T-helper 2 cell treated with Interferon-gamma antibody and Interleukin-4, amounts not matched to agents 100 ng/mL and 5 ng/mL, for 36 hours (primary cell): ENCODE measurements around the gene ARHGEF25. TPM values are rescaled to one million over a fixed set of nuclear protein-coding genes. Genes with fewer than 3 reads are reported as not detected.

Experiments
- intact Hi-C: fragments of 100-400 bp; cut with micrococcal nuclease; formaldehyde crosslinking; loops from one replicate; pipeline ENCODE4 v1.15.1; 2023
- total RNA-seq: library from RNA; stranded (reverse); gene quantifications from 2 replicates; pipeline ENCODE4 v1.2.3, GENCODE V29; 2022

The ARHGEF25 gene
- total RNA-seq, 1 donor from 2014 or later: 1.0 TPM

DNA sequence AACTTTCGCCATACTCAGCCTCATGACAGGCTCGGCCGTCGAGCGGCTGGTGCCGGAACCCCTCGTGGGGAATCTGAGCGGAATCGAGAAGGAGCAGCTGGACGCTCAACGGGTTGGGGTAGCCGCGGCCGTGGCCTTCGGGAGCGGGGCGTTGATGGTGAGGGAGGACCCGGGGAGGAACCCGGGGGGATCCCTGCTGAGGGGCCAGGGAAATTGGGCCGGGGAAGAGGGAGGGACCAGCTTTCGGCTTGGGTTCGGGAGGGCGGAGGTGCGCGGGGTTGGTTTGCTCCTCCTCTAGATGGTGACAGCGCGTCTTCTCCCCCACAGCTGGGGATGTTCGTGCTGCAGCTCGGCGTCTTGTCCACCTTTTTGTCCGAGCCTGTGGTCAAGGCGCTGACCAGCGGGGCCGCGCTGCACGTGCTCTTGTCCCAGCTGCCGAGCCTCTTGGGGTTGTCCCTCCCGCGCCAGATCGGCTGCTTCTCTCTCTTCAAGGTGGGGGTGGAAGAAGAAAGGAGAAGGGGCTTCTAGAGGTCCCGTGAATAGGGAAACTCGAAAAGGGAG lies 9.8 kb downstream of the ARHGEF25 start:
- intact Hi-C loops: loop anchor here (1.0 to 5.0 kb wide), 5 partner anchors 38 to 159 kb away; partner anchors contain the start of genes ARHGAP9 and DCTN2

DNA sequence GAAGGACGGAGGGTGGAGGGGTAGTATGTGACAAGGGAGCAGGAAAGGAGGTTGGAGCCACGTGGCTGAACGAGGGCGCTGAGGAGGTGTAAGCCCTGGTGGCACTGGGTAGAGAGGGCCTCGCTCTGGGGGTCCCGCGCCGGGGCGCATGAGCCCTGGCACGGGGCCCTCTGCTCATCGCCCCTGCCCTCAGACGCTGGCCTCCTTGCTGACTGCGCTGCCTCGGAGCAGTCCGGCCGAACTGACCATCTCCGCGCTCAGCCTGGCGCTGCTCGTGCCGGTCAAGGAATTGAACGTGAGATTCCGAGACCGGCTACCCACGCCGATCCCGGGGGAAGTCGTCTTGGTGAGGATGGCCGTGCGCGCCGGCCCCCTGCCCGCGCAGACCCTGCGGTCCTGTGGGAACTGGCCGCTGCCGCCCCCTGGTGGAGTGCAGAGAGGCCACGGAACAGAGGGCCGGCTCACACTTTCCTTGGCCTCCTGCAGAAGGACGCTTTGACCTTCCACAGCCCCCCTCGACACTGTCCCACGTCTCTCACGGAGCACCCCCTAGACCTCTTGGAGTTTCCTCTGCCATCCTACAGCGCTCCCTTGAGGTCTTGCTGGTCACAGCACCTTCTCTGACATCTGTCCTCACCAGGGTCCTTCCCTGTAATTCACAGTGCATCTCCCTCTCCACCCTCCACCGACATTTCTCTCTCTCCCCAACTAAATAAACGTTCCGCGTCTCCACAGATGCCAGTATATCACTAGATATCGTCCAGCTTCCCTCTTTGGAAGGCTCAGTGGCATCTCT lies 10.5 kb downstream of the ARHGEF25 start:
- intact Hi-C loops: loop anchor here (1.0 to 5.0 kb wide), 5 partner anchors 38 to 159 kb away; partner anchors contain the start of genes ARHGAP9 and DCTN2

DNA sequence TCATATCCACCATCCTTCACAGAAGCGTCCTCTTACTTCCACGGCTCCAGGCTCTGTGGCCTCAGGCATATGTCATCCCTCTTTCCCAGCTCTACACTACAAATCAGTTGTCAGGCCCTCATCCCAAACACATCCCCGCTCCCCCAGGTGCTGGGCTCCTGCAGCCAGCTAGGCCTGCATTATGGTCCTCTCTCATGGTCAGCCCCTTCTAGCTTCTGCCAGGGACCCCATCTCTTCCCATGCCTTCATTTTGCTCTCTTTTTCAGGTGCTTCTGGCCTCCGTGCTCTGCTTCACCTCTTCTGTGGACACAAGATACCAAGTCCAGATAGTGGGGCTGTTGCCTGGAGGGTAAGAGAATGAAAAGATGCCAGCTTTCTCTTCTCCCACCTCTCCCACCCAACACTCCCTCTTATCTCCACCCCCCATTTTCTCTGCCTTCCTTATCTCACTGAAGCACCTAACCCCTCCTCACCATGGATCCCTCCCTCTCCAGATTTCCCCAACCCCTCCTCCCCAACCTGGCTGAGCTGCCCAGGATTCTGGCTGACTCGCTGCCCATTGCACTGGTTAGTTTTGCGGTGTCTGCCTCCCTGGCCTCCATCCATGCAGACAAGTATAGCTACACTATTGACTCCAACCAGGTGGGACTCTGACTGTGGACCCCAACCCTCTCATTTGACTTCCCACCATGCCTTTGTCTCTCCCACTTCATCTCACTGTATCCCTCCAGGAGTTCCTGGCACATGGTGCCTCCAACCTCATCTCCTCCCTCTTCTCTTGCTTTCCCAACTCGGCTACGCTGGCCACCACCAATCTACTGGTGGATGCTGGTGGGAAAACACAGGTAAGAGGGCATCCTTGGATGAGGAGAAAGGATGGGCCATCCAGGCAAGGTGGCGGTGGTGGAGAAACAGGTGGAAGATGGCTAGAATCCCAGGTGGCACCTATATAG lies 11.3 kb downstream of the ARHGEF25 start:
- intact Hi-C loops: loop anchor here (5.0 kb wide), 3 partner anchors 120 to 160 kb away; partner anchors contain the start of gene ARHGAP9

DNA sequence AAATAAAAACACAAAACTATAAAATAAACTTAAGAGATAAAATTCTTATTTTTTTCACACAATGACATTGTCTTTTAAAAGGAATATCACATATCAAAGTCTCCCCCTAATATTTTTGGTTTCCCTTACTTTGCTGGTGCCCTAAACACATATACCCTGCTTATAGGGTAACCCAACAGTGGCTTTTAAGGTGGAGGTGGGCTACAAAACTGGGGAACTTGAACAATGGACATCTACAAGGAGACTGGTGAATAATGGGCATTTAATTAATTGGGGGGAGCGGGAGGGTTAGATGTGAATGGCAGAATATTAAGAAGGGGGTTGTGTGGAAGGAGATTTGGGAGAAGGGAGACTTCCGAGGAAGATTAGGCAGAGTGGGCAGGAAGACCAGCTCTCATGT lies 12.2 kb downstream of the ARHGEF25 start:
- intact Hi-C loops: loop anchor here (5.0 kb wide), 3 partner anchors 119 to 161 kb away; partner anchors contain the start of gene ARHGAP9

DNA sequence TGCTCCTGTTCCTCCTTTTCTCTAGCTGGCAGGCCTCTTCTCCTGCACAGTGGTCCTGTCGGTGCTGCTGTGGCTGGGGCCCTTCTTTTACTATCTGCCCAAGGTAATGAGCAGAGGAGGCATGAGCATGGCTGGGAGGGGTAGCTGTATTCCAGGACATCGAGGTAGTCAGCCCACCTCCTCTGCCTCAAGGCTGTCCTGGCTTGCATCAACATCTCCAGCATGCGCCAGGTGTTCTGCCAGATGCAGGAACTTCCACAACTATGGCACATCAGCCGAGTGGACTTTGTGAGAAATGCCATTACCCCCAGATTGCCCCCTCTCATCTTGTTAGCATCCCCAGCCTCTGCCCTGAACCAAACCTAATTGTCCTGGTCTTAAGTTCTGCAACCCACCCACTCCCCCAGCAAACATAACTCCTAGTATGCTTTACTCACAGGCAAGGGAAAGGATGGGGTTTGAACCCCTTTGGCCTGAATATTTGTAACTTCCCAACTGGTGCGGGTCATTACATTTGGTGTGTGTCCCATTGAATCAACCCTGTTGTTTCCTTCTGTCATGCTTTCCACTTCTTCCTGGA lies 12.7 kb downstream of the ARHGEF25 start:
- intact Hi-C loops: loop anchor here (5.0 kb wide), 3 partner anchors 118 to 162 kb away; partner anchors contain the start of gene ARHGAP9

DNA sequence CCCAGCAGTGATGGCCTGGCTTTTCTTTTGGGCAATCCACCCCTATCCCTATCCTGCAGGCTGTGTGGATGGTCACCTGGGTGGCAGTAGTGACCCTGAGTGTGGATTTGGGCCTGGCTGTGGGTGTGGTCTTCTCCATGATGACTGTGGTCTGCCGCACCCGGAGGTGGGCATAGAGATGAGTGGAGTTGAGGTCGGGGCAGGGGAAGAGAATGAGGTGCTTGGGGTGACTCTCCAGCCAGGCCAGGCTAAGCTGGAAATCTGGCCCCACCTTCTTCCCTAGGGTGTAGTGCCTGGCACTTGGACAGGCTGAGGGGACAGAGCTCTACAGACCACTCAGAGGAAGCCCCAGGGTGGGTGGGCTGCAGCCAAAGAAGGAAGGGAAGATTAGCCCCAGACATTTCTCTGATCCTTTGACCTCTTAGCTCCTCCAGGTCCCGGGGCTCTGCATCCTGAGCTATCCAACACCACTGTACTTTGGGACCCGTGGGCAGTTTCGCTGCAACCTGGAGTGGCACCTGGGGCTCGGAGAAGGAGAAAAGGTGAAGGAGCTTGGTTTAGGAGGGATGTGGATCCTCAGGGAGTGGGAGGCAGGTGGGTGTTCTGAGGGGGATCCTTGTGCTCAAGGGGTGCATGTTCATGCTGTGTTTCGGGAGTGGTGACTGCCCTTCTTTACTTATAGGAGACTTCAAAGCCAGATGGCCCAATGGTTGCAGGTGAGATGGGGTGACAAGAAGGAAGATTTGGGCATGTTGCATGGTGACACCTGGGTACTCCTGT lies 13.4 kb downstream of the ARHGEF25 start:
- intact Hi-C loops: loop anchor here (5.0 kb wide), 3 partner anchors 118 to 162 kb away; partner anchors contain the start of gene ARHGAP9

DNA sequence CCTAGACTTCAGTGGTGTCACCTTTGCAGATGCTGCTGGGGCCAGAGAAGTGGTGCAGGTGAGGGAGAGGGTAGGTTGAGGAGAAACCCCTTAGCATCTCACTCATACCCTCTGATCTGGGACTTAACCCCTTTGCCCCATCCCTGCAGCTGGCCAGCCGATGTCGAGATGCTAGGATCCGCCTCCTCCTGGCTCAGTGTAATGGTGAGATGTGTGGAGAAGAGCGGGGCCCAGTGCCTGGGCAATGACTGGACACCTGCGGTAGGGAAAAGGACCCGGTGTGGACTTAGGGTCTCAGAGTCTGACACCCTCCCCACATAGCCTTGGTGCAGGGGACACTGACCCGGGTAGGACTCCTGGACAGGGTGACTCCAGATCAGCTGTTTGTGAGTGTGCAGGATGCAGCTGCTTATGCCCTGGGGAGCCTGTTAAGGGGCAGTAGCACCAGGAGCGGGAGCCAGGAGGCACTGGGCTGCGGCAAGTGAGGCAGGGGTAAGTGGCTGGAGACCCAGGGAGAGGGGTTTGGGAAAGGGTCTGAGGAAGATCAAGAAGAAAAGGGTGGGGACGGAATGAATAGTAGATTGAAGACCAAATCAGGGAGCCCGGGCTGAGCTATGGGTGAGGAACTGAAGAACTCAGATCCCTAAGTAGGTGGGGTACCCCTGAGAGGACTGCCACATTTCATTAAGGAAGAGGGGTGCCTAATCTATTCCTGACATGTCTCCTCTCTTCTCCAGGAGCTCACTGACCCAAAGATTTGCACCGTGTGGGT lies 14.2 kb downstream of the ARHGEF25 start:
- intact Hi-C loops: no loop called here

DNA sequence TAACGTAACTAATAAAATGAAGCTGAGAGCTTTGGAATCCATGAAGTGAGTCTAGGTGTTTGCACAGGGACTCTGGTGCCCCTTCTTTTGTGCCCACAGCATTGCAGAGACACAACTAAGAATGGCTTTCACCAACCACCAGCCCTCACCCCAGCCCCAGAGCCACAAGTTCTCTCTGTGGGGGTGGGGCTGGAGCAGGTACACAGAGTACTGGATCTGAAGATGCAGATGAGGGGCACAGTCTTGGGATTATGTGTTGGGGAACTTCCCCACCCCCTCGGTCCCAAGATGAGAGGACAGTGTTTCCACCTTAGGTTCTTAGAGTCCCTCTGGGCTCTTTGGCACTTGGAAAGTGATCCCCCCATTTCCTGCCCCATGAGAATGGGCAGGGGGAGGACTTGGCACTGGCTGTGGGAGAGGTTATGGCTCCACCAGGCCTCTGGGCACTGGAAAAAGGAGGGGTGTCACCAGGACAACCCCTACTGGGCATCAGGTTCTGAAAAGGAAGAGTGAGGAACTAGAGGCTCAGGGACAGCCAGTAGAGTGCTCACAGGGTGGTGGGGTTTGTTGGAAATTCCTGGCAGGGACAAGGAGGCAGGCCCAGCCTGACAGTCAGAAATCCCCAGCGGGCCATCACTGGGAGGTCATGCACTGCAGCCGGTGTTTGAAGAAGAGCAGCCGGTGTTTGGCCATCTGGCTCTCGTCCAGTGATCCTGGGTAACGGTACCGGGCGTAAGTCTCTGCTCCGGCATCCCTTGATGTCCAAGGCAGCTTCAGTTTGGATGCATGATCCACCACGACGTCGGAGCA lies 15.1 kb downstream of the ARHGEF25 start:
- intact Hi-C loops: no loop called here

DNA sequence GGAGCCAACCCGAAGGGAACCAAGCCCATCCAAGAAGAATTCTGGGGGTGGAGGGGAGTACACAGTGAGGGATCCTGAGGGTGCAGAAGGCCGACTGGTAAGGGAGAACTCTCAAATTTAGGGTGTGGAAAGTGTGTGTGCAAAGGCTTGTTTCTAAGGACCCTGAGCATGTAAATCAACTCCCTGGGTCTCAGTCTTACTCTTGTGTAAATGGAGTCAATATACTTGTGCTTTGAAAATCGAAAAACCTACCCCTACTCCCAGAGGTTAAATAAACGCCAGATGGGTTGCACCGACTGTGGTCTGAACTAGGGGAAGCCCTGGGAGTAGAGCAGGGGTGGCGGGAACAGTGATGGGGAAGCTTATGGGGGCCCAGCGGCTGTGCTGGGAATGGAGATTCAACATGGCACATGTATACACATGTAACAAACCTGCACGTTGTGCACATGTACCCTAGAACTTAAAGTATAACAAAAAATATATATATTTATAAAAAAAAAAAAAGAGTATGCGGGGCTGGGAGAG lies 15.7 kb downstream of the ARHGEF25 start:
- intact Hi-C loops: no loop called here

DNA sequence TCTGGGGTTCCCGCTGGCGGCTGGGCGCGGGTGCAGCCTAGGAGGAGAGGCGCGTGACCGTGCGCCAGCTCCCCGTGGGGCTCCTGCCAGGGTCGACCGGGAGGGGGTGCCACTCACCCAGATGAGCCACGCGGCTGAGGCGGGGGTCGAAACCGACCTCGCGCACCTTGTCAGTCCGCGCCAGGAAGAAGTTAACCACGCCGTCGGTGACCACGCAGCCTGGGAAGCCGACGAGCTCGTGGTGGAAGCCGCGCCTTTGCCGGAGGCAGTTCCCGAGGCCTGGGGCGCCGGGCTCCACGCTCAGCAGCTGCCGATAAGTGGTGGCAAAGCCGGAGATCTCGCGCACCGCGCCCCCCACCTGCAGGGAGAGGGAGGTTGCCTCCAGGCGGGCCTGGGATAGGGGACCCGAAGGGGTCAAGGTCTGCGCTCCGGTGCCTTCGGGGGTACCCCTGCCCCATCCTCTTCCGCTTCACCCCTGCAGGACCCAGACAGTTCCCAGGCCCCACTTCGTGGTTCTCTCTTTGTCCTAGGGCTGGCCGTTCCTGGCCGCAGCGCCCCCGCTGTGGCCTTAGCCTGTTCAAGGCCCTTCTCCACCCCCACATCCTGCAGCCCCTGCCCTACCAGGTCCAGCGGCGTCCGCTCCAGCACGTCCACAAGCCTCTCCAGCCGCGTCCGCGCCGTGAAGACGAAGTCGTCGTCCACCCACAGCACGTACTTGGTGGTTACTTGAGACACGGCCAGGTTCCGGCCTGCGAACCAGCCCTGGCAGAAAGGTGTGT lies 16.5 kb downstream of the ARHGEF25 start:
- intact Hi-C loops: no loop called here

DNA sequence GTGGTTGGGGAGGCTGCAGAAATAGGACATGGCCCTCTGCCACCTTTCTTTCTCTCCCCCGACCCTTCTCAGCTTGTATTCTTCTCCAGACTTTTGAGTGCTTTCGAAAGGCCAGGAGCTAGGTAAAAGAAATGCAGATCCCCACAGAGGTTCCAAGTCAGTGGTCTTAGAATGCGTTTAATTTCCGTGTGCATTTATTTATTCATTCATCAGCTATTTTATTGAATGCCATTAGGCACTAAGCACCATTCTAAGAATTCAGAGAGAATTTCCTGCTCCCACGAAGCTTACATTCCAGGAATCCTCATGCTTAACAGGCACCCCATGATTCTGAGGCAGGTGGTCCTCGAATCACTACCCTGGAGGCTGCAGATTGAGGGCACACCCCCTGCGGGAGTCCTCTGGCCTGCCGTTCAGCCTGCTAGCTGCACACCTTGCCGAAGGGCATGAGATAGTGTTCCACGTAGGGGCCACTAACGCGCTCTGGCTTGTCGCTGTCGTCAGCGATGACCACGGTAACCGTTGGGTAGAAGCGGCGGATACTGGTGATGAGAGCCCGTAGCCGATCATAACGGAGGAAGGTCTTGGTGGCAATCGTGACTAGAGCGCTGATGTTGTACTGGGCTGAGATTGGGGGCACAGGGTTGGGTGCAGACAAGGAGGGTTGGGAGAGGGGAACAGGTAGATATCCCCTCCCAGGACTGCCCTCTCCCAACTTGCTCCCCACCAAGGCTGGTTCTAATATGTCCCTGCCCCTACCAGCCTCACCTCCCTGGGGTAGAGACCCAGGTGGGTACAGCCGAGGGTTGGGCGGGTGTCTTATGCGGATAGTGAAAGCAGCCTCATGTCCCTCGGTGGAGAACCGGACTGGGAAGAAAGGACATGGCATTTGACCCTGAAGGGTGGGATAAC lies 17.3 kb downstream of the ARHGEF25 start:
- intact Hi-C loops: no loop called here

DNA sequence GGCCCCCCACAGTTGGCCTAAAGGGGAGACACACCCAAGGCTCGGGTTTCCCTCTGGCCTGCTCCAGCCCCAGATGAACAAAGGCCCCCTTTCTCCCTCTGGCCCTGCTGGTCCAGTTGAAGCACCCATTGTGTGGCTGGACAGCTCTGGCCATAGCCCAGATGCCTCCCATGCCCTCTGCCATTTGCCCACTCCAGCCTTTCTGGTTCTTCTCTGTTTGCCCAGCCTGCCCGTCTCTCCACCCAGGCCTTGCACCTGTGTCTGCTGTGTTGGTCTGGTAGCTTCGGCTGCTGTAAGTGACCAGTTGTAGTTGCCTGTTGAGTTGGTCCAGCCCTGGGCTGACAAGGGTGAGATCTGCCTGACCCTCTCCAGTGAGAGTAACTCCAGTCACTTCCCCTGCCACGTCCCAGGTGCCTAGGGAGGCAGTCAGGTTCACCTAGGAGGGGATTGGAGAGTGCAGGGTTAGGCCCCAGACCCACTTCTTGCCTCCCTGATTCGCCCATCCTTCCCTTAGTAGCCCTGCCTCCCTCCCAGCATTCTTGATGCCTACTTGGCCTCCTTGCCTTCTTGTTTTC lies 18.7 kb downstream of the ARHGEF25 start:
- intact Hi-C loops: loop anchor here (5.0 kb wide), 1 partner anchor 62 kb away; the partner anchor contains the start of gene OS9

DNA sequence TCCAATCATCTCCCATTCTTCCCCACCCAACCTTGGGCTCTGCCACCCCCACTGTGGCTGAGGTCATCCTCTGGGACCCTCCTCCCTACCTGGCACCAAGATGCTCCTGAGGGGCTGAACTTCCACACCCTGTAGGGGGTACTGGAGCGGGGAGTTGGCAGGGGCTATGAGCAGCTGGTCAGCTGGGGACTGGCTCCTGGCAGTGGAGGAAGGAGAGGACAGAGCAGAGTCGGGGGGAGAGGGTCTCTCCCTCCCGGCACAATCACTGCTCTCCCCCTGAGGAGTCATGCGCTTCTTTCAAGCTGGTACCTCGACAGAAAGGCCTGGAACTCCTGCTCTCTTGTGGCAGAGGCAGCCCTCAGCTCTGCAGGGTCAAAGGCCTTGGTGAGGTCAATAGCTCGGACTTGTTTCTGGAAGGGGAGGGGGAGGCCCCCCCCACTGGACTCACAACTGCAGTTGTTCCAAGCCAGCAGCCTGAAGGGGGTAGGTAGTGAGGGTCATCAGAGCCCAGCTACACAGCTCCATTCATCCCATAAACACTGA lies 19.7 kb downstream of the ARHGEF25 start:
- intact Hi-C loops: loop anchor here (5.0 kb wide), 1 partner anchor 61 kb away; the partner anchor contains the start of gene OS9

DNA sequence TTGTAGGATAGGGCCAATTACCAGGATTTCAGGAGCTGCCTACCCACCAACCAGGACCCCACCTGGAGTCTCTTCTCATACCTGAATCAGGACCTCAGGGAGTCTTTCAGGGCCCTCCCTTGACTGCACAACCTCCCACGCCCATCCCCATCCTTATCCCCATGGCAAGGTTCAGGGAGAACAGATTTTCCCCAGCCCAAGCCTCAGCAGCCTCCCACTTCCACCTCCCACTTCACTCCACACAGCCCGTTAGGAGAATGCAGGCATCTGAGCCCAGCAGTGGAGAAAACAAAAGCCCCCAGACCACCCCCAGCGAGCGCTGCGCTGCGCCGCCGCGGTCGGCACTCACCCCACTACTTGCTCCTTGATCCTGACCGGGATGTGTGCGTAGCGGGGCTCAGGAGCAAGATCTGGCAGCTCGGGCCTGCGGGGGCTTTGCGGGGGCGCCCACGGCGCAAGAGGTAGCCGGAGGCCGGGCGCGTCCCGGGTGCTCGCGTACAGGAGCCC lies 20.4 kb downstream of the ARHGEF25 start:
- intact Hi-C loops: loop anchor here (5.0 kb wide), 1 partner anchor 61 kb away; the partner anchor contains the start of gene OS9
